Thyroid gland (tissue), 4 donors: ENCODE measurements around the gene SLC7A5.
"Not testable (repeated sequence)": the region's sequence is repeated elsewhere in the genome, so short reads cannot be mapped to it uniquely, and the experiment has no call there.

Experiments used
- CTCF ChIP-seq, 6 experiments: fragments of 200-600 bp in 3 of 6; fragments of 450-650 bp in 3 of 6; sonication (generic) in 3 of 6; IDR thresholded peaks; one replicate each; pipeline ENCODE4 v1.5.1; 2016 to 2019; ENCODE audit warnings: antibody characterized with exemption in 6 of 6, mild to moderate bottlenecking in 2 of 6, inconsistent platforms in 1 of 6, moderate library complexity in 1 of 6
- POLR2A ChIP-seq, 2 donors: fragments of 450-650 bp; IDR thresholded peaks; one replicate each; pipeline ENCODE4 v1.6.1; 2017; ENCODE audit warnings: antibody characterized with exemption in 2 of 2, mild to moderate bottlenecking in 2 of 2, moderate library complexity in 1 of 2

- not testable (repeated sequence) for TF ChIP-seq CTCF, POLR2A (IDR thresholded peaks at IDR 0.05)
These were observed 31.2 kb upstream of the SLC7A5 start for GRCh38 chr16:87900489-87900888.
